Gastrocnemius medialis (tissue), 4 donors: ENCODE data around the gene MGST2. TPM values are rescaled to one million over a fixed set of nuclear protein-coding genes. Genes with fewer than 3 reads are reported as not detected.
"Not testable (repeated sequence)": the region's sequence is repeated elsewhere in the genome, so short reads cannot be mapped to it uniquely, and the experiment has no call there.

Experiments used
- ATAC-seq, 2 donors: fragments of 150-250 bp; one replicate each; pipeline ENCODE4 v1.9.1; 2016
- DNase-seq, 2 donors: peaks; one replicate each; pipeline ENCODE4 v3.0.0-alpha.2; 2019
- H3K27ac ChIP-seq, 4 donors: fragments of 200-600 bp; sonication (generic); 1 replicate in 1 of 4; 2 replicates in 3 of 4; pipeline ENCODE4 v1.5.1; 2016 to 2018; ENCODE audit warnings: mild to moderate bottlenecking in 2 of 4, moderate library complexity in 1 of 4
- H3K27me3 ChIP-seq, 3 donors: fragments of 200-600 bp; sonication (generic) in 2 of 3; 1 replicate in 1 of 3; 2 replicates in 2 of 3; pipeline versions ENCODE4 v1.5.1 to v1.6.0; 2016 to 2019; ENCODE audit warnings: mild to moderate bottlenecking in 1 of 3, moderate library complexity in 1 of 3
- H3K36me3 ChIP-seq, 2 donors: fragments of 200-600 bp; sonication (generic) in 1 of 2; one replicate each; pipeline ENCODE4 v1.5.1; 2017 to 2018
- H3K4me1 ChIP-seq, 2 donors: fragments of 200-600 bp; sonication (generic) in 1 of 2; one replicate each; pipeline ENCODE4 v1.5.1; 2016 to 2017; ENCODE audit warnings: mild to moderate bottlenecking in 2 of 2
- H3K4me3 ChIP-seq, 4 donors: fragments of 200-600 bp; sonication (generic) in 3 of 4; 1 replicate in 1 of 4; 2 replicates in 3 of 4; pipeline ENCODE4 v1.5.1; 2016 to 2019; ENCODE audit warnings: mild to moderate bottlenecking in 2 of 4
- H3K9me3 ChIP-seq, 3 donors: fragments of 200-600 bp; sonication (generic) in 2 of 3; 1 replicate in 1 of 3; 2 replicates in 2 of 3; pipeline ENCODE4 v1.5.1; 2016 to 2019
- CTCF ChIP-seq, 5 experiments: fragments of 450-650 bp in 3 of 5; fragments of 200-600 bp in 2 of 5; sonication (generic) in 2 of 5; IDR thresholded peaks in 4 of 5; conservative IDR thresholded peaks in 1 of 5; 1 replicate in 4 of 5; 2 replicates in 1 of 5; pipeline ENCODE4 v1.5.1; 2016 to 2019; ENCODE audit warnings: antibody characterized with exemption in 5 of 5, mild to moderate bottlenecking in 3 of 5, moderate library complexity in 3 of 5
- POLR2A ChIP-seq, 2 donors: fragments of 450-650 bp; IDR thresholded peaks; one replicate each; pipeline ENCODE4 v1.6.1; 2017; ENCODE audit warnings: antibody characterized with exemption in 2 of 2, mild to moderate bottlenecking in 2 of 2, moderate library complexity in 2 of 2
- in situ Hi-C, 4 donors: fragments of 200-750 bp; cut with MboI; loops; one replicate each; pipeline versions ENCODE4 v1.15.0 to v1.8.0; 2017; ENCODE audit warnings: low sequenced_read_pairs in 4 of 4
- intact Hi-C: fragments of 100-400 bp; cut with DNase I; formaldehyde crosslinking; loops from one replicate; pipeline ENCODE4 v1.15.1; 2023; ENCODE audit warnings: low total_unique reads
- total RNA-seq, 4 donors: library from RNA; depleted of rRNA; stranded (reverse); fragments of >200 nt; gene quantifications; one replicate each; pipeline versions ENCODE4 v1.1.0 to v1.2.3, GENCODE V29; 2016

Gene MGST2
- total RNA-seq, 4 donors from 2014 or later = 17.3 to 38.6 (median 30.9) TPM

GRCh38 chr4:139633195-139633594 lies 32.4 kb upstream of the MGST2 start:
- H3K4me1 ChIP-seq = peaks cover 0 to 6% of the 10 kb centered on the region in 2 donors
- H3K4me3 ChIP-seq = peak overlapping the region in 2 of 4 donors; percentile 22
- H3K9me3 ChIP-seq = no peaks in the 10 kb centered on the region
- H3K36me3 ChIP-seq = no peaks in the 10 kb centered on the region
- ATAC-seq (no peak), DNase-seq (no peak)
- no peak overlapping the region for H3K27ac ChIP-seq
- intact Hi-C loops = loop anchor here (5.0 kb wide), 2 partner anchors 136 to 216 kb away; no protein-coding TSS in a partner anchor
- no peaks in the 10 kb centered on the region for H3K27me3 ChIP-seq
- in situ Hi-C loops = loop anchor here in 1 of 4 donors (25.0 kb wide), 1 partner anchor 596 kb away; no protein-coding TSS in a partner anchor
- TF ChIP-seq POLR2A (IDR thresholded peaks at IDR 0.05) (no peak), CTCF (IDR thresholded peaks at IDR 0.05 in 4 of 5, conservative IDR thresholded peaks at IDR 0.05 in 1 of 5) (no peak)

GRCh38 chr4:139633661-139634060 lies 32.0 kb upstream of the MGST2 start:
- no peaks in the 10 kb centered on the region for H3K36me3 ChIP-seq
- no peaks in the 10 kb centered on the region for H3K27me3 ChIP-seq
- H3K9me3 ChIP-seq = no peaks in the 10 kb centered on the region
- intact Hi-C loops = loop anchor here (5.0 kb wide), 2 partner anchors 136 to 216 kb away; no protein-coding TSS in a partner anchor
- ATAC-seq (peak; percentile 75 to 79), DNase-seq (no peak)
- peaks cover 0 to 6% of the 10 kb centered on the region in 2 donors for H3K4me1 ChIP-seq
- H3K4me3 ChIP-seq = peak overlapping the region in 2 of 4 donors; percentile 22
- no peak overlapping the region for H3K27ac ChIP-seq
- TF ChIP-seq CTCF (IDR thresholded peaks at IDR 0.05 in 4 of 5, conservative IDR thresholded peaks at IDR 0.05 in 1 of 5) = peak in 4 of 5 experiments; percentile 20 to 46 (median 42)
- no peak for TF ChIP-seq POLR2A (IDR thresholded peaks at IDR 0.05)
- in situ Hi-C loops = loop anchor here in 1 of 4 donors (25.0 kb wide), 1 partner anchor 596 kb away; no protein-coding TSS in a partner anchor

- no peak overlapping the region for H3K4me3 ChIP-seq
- TF ChIP-seq POLR2A (IDR thresholded peaks at IDR 0.05) = no peak
- no peak for TF ChIP-seq CTCF (IDR thresholded peaks at IDR 0.05 in 4 of 5, conservative IDR thresholded peaks at IDR 0.05 in 1 of 5)
- H3K27me3 ChIP-seq = no peaks in the 10 kb centered on the region
- H3K4me1 ChIP-seq = no peaks in the 10 kb centered on the region
- no peaks in the 10 kb centered on the region for H3K36me3 ChIP-seq
- ATAC-seq (no peak), DNase-seq (no peak)
- no peak overlapping the region for H3K27ac ChIP-seq
- intact Hi-C loops = no loop called here
- in situ Hi-C loops = loop anchor here in 1 of 4 donors (25.0 kb wide), 1 partner anchor 599 kb away; no protein-coding TSS in a partner anchor
- H3K9me3 ChIP-seq = no peaks in the 10 kb centered on the region
Measured at GRCh38 chr4:139635966-139636365, 29.7 kb upstream of the MGST2 start.

DNA sequence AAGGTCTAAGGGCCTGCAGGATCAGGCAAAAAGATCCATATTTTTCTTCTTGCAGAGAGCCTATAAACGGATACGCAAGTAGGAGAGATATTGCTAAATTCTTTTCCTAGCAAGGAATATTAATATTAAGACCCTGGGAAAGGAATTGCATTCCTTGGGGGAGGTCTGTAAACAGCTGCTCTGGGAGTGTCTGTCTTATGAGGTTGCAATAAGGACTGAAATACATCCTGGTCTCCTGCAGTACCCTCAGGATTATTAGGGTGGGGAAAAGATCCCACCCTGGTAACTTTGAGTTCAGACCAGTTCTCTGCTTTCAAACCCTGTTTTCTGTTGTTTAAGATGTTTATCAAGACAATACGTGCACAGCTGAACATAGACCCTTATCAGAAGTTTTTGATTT lies 27.3 kb upstream of the MGST2 start:
- H3K27me3 ChIP-seq, H3K9me3 ChIP-seq, H3K36me3 ChIP-seq, H3K4me1 ChIP-seq, H3K4me3 ChIP-seq, H3K27ac ChIP-seq, ATAC-seq, intact Hi-C loops, DNase-seq: not testable (repeated sequence)
- in situ Hi-C loops = loop anchor here in 1 of 4 donors (25.0 kb wide), 1 partner anchor 601 kb away; no protein-coding TSS in a partner anchor

DNA sequence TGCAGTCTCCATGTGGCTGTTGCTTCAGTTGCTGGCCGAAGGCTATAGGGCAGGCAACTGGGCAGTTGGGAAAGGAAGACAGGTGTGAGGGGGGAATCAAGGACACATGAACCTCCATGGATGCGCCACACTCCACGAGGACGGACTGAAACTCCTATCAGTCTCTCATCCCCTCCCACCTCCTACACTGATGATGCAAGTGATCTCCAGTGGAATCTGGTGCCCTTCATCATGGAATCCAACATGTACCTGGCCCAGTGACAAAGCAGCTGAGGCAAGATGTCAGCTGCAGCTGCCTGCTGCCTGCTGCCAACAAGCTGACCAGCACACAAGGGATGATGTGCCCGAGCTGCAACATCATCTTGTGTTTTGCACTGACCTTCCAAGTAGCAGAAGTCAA lies 26.0 kb upstream of the MGST2 start:
- ATAC-seq = peak; percentile 94 to 97

More for the DNA sequence above, 26.0 kb upstream of the MGST2 start:
- Histone ChIP-seq H3K27me3 (no peaks in the 10 kb centered on the region), H3K4me3 (no peak overlapping the region), H3K9me3 (no peaks in the 10 kb centered on the region), H3K4me1 (no peaks in the 10 kb centered on the region), H3K27ac (peak overlapping the region in 3 of 4 donors; percentile 59 to 75 (median 61)), H3K36me3 (no peaks in the 10 kb centered on the region)
- intact Hi-C loops = no loop called here
- DNase-seq = peak; percentile 59 to 87
- TF ChIP-seq POLR2A (IDR thresholded peaks at IDR 0.05) = no peak
- TF ChIP-seq CTCF (IDR thresholded peaks at IDR 0.05 in 4 of 5, conservative IDR thresholded peaks at IDR 0.05 in 1 of 5) = no peak
- in situ Hi-C loops = loop anchor here in 2 of 4 donors (10.0 to 25.0 kb wide), 2 partner anchors 145 to 602 kb away; no protein-coding TSS in a partner anchor
